Tibial nerve (tissue), 3 donors: Measurements from ENCODE around the gene DUSP18.

Experiments used
- POLR2A ChIP-seq, 2 donors: fragments of 450-650 bp; IDR thresholded peaks; one replicate each; pipeline ENCODE4 v1.6.1; 2017; ENCODE audit warnings: antibody characterized with exemption in 2 of 2, mild to moderate bottlenecking in 2 of 2, moderate library complexity in 2 of 2
- TF ChIP-seq, protein P1 (sequence below), 5 experiments: fragments of 200-600 bp in 3 of 5; fragments of 450-650 bp in 2 of 5; sonication (generic) in 3 of 5; IDR thresholded peaks; one replicate each; pipeline ENCODE4 v1.5.1; 2016 to 2019; ENCODE audit warnings: antibody characterized with exemption in 5 of 5, mild to moderate bottlenecking in 3 of 5, moderate library complexity in 2 of 5

DNA sequence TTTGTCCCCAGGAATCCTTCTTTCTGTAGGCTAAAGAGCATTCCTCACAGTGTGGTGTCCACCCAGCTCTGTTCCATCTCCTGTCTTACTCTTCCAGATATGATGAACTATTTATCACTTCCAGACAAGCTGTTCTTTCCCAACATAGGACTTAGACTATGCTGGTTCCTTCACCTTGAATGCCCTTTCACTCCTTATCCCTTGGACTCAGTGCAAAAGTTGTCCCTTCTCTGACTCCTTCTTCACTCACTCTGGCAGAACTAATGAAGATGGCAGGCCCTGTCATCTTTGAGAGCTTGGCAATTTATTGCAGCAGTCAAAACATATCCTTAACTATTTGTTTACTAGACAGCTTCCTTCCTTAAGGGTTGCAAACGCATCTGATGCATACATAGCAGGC lies 23.5 kb upstream of the DUSP18 start:
- TF ChIP-seq, protein P1, sequence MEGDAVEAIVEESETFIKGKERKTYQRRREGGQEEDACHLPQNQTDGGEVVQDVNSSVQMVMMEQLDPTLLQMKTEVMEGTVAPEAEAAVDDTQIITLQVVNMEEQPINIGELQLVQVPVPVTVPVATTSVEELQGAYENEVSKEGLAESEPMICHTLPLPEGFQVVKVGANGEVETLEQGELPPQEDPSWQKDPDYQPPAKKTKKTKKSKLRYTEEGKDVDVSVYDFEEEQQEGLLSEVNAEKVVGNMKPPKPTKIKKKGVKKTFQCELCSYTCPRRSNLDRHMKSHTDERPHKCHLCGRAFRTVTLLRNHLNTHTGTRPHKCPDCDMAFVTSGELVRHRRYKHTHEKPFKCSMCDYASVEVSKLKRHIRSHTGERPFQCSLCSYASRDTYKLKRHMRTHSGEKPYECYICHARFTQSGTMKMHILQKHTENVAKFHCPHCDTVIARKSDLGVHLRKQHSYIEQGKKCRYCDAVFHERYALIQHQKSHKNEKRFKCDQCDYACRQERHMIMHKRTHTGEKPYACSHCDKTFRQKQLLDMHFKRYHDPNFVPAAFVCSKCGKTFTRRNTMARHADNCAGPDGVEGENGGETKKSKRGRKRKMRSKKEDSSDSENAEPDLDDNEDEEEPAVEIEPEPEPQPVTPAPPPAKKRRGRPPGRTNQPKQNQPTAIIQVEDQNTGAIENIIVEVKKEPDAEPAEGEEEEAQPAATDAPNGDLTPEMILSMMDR (IDR thresholded peaks at IDR 0.05): no peak
- TF ChIP-seq POLR2A (IDR thresholded peaks at IDR 0.05): no peak
